Stimulated activated naive CD8-positive, alpha-beta T cell treated with anti-CD3 and anti-CD28 coated beads, Interleukin-15, amount 100 ng/mL, for 72 hours (primary cell): Measurements from ENCODE around the gene PKD2L1.

Experiments
- ATAC-seq: fragments of 150-1000 bp; cut with Tn5 transposase; 2 replicates; pipeline ENCODE4 v1.10.0; 2021; ENCODE audit warnings: mild to moderate bottlenecking, moderate library complexity
- DNase-seq, 2 donors: peaks; one replicate each; pipeline ENCODE4 v3.0.0; 2021 to 2022
- H3K27ac Mint-ChIP-seq, 2 donors: one replicate each; pipeline ENCODE4 v1.8.0; 2022; ENCODE audit warnings: mild to moderate bottlenecking in 2 of 2, mixed read lengths in 2 of 2, moderate library complexity in 2 of 2
- H3K27me3 Mint-ChIP-seq: one replicate; pipeline ENCODE4 v1.8.0; 2022; ENCODE audit warnings: mixed read lengths
- H3K4me1 Mint-ChIP-seq: one replicate; pipeline ENCODE4 v1.8.0; 2022; ENCODE audit warnings: mild to moderate bottlenecking, mixed read lengths
- H3K4me3 Mint-ChIP-seq, 2 donors: one replicate each; pipeline ENCODE4 v1.8.0; 2022; ENCODE audit warnings: mild to moderate bottlenecking in 2 of 2, mixed read lengths in 2 of 2, moderate library complexity in 1 of 2
- H3K9me3 Mint-ChIP-seq, 2 donors: one replicate each; pipeline ENCODE4 v1.8.0; 2022; ENCODE audit warnings: mixed read lengths in 2 of 2

The PKD2L1 gene

GRCh38 chr10:100346351-100346764 is 16.3 kb upstream of the PKD2L1 start:
- peak; percentile 81 for ATAC-seq
- H3K4me3 Mint-ChIP-seq: peak overlapping the region; percentile 92 to 94
- no peaks in the 10 kb centered on the region for H3K27me3 Mint-ChIP-seq
- DNase-seq: peak; percentile 70 to 82
- peaks cover 79% of the 10 kb centered on the region for H3K4me1 Mint-ChIP-seq
- peak overlapping the region; percentile 53 to 94 for H3K27ac Mint-ChIP-seq
- H3K9me3 Mint-ChIP-seq: no peaks in the 10 kb centered on the region

- Mint-ChIP-seq H3K27ac (peak overlapping the region; percentile 53 to 94), H3K4me1 (peaks cover 73% of the 10 kb centered on the region)
Observed at GRCh38 chr10:100345570-100346330, 15.7 kb upstream of the PKD2L1 start.

GRCh38 chr10:100344241-100344788 is 14.3 kb upstream of the PKD2L1 start:
- peak overlapping the region in 1 of 2 donors; percentile 33 for H3K4me3 Mint-ChIP-seq
- H3K4me1 Mint-ChIP-seq: peaks cover 65% of the 10 kb centered on the region
- no peak for DNase-seq
- no peaks in the 10 kb centered on the region for H3K9me3 Mint-ChIP-seq
- ATAC-seq: no peak
- H3K27me3 Mint-ChIP-seq: no peaks in the 10 kb centered on the region
- no peak overlapping the region for H3K27ac Mint-ChIP-seq

More at GRCh38 chr10:100345570-100346330, 15.7 kb upstream of the PKD2L1 start:
- Mint-ChIP-seq H3K9me3 (no peaks in the 10 kb centered on the region), H3K27me3 (no peaks in the 10 kb centered on the region), H3K4me3 (peak overlapping the region; percentile 92 to 94)
- ATAC-seq (no peak), DNase-seq (no peak)

- Mint-ChIP-seq H3K9me3 (no peaks in the 10 kb centered on the region), H3K4me1 (peaks cover 56% of the 10 kb centered on the region), H3K27me3 (no peaks in the 10 kb centered on the region), H3K27ac (peak overlapping the region in 1 of 2 donors; percentile 48), H3K4me3 (no peak overlapping the region)
- ATAC-seq: no peak
- DNase-seq: no peak
Observed at GRCh38 chr10:100342627-100342972, 12.6 kb upstream of the PKD2L1 start.

- H3K9me3 Mint-ChIP-seq: no peaks in the 10 kb centered on the region
- H3K4me3 Mint-ChIP-seq: no peak overlapping the region
- DNase-seq (peak; percentile 49 to 55), ATAC-seq (peak; percentile 55)
- no peaks in the 10 kb centered on the region for H3K27me3 Mint-ChIP-seq
- H3K4me1 Mint-ChIP-seq: peaks cover 55% of the 10 kb centered on the region
- no peak overlapping the region for H3K27ac Mint-ChIP-seq
Observed at GRCh38 chr10:100341953-100342626, 12.1 kb upstream of the PKD2L1 start.

- Mint-ChIP-seq H3K27me3 (no peaks in the 10 kb centered on the region), H3K4me3 (no peak overlapping the region), H3K4me1 (peaks cover 52% of the 10 kb centered on the region), H3K9me3 (no peaks in the 10 kb centered on the region), H3K27ac (peak overlapping the region in 1 of 2 donors; percentile 23)
- ATAC-seq (no peak), DNase-seq (no peak)
Observed at GRCh38 chr10:100340948-100341847, 11.2 kb upstream of the PKD2L1 start.

- H3K27ac Mint-ChIP-seq: no peak overlapping the region
- ATAC-seq (no peak), DNase-seq (no peak)
- H3K27me3 Mint-ChIP-seq: peaks cover 6% of the 10 kb centered on the region
- no peaks in the 10 kb centered on the region for H3K9me3 Mint-ChIP-seq
- H3K4me3 Mint-ChIP-seq: no peak overlapping the region
- H3K4me1 Mint-ChIP-seq: peaks cover 35% of the 10 kb centered on the region
Observed at GRCh38 chr10:100339236-100339635, 9.2 kb upstream of the PKD2L1 start.

- no peaks in the 10 kb centered on the region for H3K9me3 Mint-ChIP-seq
- no peak overlapping the region for H3K4me3 Mint-ChIP-seq
- ATAC-seq: peak; percentile 83
- peak; percentile 79 to 80 for DNase-seq
- peaks cover 28% of the 10 kb centered on the region for H3K4me1 Mint-ChIP-seq
- H3K27me3 Mint-ChIP-seq: peaks cover 13% of the 10 kb centered on the region
- peak overlapping the region; percentile 10 to 92 for H3K27ac Mint-ChIP-seq
Observed at GRCh38 chr10:100338434-100339036, 8.5 kb upstream of the PKD2L1 start.

GRCh38 chr10:100334762-100335161 is 4.7 kb upstream of the PKD2L1 start:
- DNase-seq (no peak), ATAC-seq (no peak)
- no peak overlapping the region for H3K4me3 Mint-ChIP-seq
- peaks cover 11% of the 10 kb centered on the region for H3K4me1 Mint-ChIP-seq
- H3K27ac Mint-ChIP-seq: no peak overlapping the region
- H3K9me3 Mint-ChIP-seq: no peaks in the 10 kb centered on the region
- peaks cover 24% of the 10 kb centered on the region for H3K27me3 Mint-ChIP-seq

- H3K4me3 Mint-ChIP-seq: no peak overlapping the region
- peaks cover 30% of the 10 kb centered on the region for H3K27me3 Mint-ChIP-seq
- DNase-seq: no peak
- H3K9me3 Mint-ChIP-seq: no peaks in the 10 kb centered on the region
- ATAC-seq: no peak
- peaks cover 4% of the 10 kb centered on the region for H3K4me1 Mint-ChIP-seq
- H3K27ac Mint-ChIP-seq: no peak overlapping the region
Observed at GRCh38 chr10:100333661-100334440, 3.8 kb upstream of the PKD2L1 start.

GRCh38 chr10:100333106-100333505 is 3.1 kb upstream of the PKD2L1 start:
- no peak for ATAC-seq
- Mint-ChIP-seq H3K4me3 (no peak overlapping the region), H3K9me3 (no peaks in the 10 kb centered on the region), H3K27me3 (peaks cover 30% of the 10 kb centered on the region), H3K27ac (peak overlapping the region in 1 of 2 donors; percentile 17), H3K4me1 (no peaks in the 10 kb centered on the region)
- DNase-seq: no peak

GRCh38 chr10:100328198-100328597 is 1.8 kb downstream of the PKD2L1 start:
- Mint-ChIP-seq H3K9me3 (no peaks in the 10 kb centered on the region), H3K4me3 (no peak overlapping the region), H3K27ac (no peak overlapping the region), H3K27me3 (peaks cover 16% of the 10 kb centered on the region), H3K4me1 (peaks cover 17% of the 10 kb centered on the region)
- DNase-seq (no peak), ATAC-seq (no peak)

GRCh38 chr10:100327718-100328009 is 2.4 kb downstream of the PKD2L1 start:
- H3K4me1 Mint-ChIP-seq: peaks cover 17% of the 10 kb centered on the region
- ATAC-seq: no peak
- H3K27me3 Mint-ChIP-seq: peaks cover 16% of the 10 kb centered on the region
- no peaks in the 10 kb centered on the region for H3K9me3 Mint-ChIP-seq
- no peak for DNase-seq
- no peak overlapping the region for H3K4me3 Mint-ChIP-seq
- H3K27ac Mint-ChIP-seq: no peak overlapping the region

- H3K4me1 Mint-ChIP-seq: peaks cover 17% of the 10 kb centered on the region
- H3K27ac Mint-ChIP-seq: peak overlapping the region; percentile 42 to 92
- H3K4me3 Mint-ChIP-seq: peak overlapping the region; percentile 52 to 56
- DNase-seq (peak; percentile 42 to 62), ATAC-seq (peak; percentile 99)
- no peaks in the 10 kb centered on the region for H3K9me3 Mint-ChIP-seq
- peaks cover 16% of the 10 kb centered on the region for H3K27me3 Mint-ChIP-seq
Observed at GRCh38 chr10:100327007-100327717, 2.9 kb downstream of the PKD2L1 start.
